ENCODE measurements around the gene E2F8. TPM values are rescaled to one million over a fixed set of nuclear protein-coding genes. Genes with fewer than 3 reads are reported as not detected.
"Not testable (repeated sequence)": the region's sequence is repeated elsewhere in the genome, so short reads cannot be mapped to it uniquely, and the experiment has no call there.

E2F8 gene
- total RNA-seq, 2 experiments from 2014 or later, result 32.9 to 46.9 TPM

DNA sequence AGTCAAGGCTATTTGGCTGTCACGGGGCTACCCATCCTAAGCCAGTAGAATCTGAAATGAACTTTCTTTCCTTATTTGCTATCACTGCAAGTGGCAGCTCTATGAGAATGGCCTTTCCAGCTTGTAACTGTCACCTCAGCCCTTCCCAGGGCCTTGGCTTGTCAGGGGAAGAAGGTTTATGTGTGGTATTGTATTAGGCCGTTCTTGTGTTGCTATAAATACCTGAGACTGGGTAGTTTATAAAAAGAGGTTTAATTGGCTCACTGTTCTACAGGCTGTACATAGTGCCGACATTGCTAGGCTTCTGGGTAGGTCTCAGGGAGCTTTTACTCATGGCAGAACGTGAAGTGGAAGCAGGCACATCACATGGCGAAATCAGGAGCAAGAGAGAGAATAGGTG, 26.8 kb upstream of the E2F8 start:
- Mint-ChIP-seq H3K9me3 (ENCODE audit: low read depth) (no peaks in the 10 kb centered on the region), H3K4me3 (no peak overlapping the region), H3K4me1 (no peaks in the 10 kb centered on the region), H3K27ac (no peak overlapping the region), H3K36me3 (no peaks in the 10 kb centered on the region), H3K27me3 (peaks cover 47% of the 10 kb centered on the region)
- ATAC-seq, result no peak
- CTCF ChIA-PET, result no interaction called here
- DNase-seq, result no peak

DNA sequence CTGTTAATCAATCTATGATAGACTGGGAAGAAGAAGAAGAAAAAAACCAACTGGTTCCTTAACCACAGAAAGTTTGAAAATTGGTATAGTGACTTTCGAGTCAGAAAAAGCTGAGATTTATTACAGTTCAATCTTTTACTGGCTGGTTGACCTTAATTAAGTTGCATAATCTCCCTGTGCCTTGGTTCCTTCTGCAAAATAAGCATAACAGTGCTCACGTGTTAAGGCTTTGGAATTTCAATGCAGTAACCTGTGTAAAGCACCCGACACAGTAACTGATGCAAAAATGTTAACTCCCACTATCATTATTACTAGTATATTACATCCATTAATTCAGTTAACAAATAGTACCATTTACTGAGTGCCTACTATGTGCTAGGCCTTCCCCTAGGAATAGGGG, 22.6 kb upstream of the E2F8 start:
- peaks cover 7% of the 10 kb centered on the region for H3K27me3 Mint-ChIP-seq
- H3K9me3 Mint-ChIP-seq (ENCODE audit: low read depth), result no peaks in the 10 kb centered on the region
- H3K36me3 Mint-ChIP-seq, result no peaks in the 10 kb centered on the region
- H3K4me1 Mint-ChIP-seq, result peaks cover 2% of the 10 kb centered on the region
- no peak for DNase-seq
- no peak overlapping the region for H3K4me3 Mint-ChIP-seq
- no peak for ATAC-seq
- CTCF ChIA-PET, result no interaction called here
- H3K27ac Mint-ChIP-seq, result no peak overlapping the region

DNA sequence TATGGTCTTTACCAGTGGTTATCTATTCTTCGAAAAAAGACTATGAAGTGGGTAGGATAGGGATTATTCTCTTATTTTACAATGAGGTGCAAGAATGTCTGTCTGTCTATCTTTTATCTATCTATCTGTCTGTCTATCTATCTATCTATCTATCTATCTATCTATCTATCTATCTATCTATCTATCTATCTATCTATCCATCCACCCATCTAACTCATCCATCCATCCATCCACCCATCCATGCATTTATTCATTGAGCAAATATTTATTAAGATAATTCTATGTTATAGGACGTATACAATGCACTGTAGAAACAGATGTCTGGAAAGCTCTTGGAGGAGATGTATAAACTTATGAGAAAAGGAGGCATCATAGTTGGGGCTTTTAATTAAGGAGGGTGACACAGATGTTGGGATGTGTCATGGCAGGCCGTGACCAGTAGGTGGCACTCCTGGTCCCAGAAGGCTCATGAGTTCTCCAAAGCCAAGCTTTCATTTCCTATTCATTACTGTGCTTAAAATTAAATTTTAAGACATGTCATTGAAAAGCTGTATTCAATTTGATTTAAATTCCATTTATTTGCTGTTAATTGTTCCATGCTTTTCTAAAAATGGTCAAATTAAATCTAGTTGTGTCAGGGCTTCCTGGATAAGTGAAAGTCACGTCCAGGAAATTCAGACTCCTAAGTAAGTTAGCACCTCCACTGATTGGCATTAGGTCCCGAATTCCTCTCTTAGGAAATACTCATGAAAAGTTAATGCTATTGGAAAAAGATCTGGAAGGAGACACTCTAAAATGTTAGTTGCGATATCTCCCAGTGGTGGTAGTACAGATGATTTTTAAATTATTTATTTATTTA, 19.0 kb upstream of the E2F8 start:
- CTCF ChIA-PET, result interaction anchor here (0.7 to 2.4 kb wide), 17 partner anchors 9 to 1414 kb away, joined by 3 to 16 read pairs (median 4); no protein-coding TSS in a partner anchor
- H3K4me3 Mint-ChIP-seq, result no peak overlapping the region
- peaks cover 5% of the 10 kb centered on the region for H3K27me3 Mint-ChIP-seq
- DNase-seq (peak; percentile 80), ATAC-seq (peak; percentile 71)
- H3K4me1 Mint-ChIP-seq, result peaks cover 2% of the 10 kb centered on the region
- no peaks in the 10 kb centered on the region for H3K36me3 Mint-ChIP-seq
- H3K27ac Mint-ChIP-seq, result no peak overlapping the region
- H3K9me3 Mint-ChIP-seq (ENCODE audit: low read depth), result no peaks in the 10 kb centered on the region

- CTCF ChIA-PET, result interaction anchor here (1.0 to 2.4 kb wide), 7 partner anchors 12 to 299 kb away, joined by 3 to 16 read pairs (median 5); no protein-coding TSS in a partner anchor
- DNase-seq (no peak), ATAC-seq (no peak)
- no peaks in the 10 kb centered on the region for H3K36me3 Mint-ChIP-seq
- no peak overlapping the region for H3K4me3 Mint-ChIP-seq
- no peaks in the 10 kb centered on the region for H3K9me3 Mint-ChIP-seq (ENCODE audit: low read depth)
- H3K27me3 Mint-ChIP-seq, result peaks cover 5% of the 10 kb centered on the region
- peaks cover 2% of the 10 kb centered on the region for H3K4me1 Mint-ChIP-seq
- H3K27ac Mint-ChIP-seq, result no peak overlapping the region
These were observed 18.0 kb upstream of the E2F8 start for GRCh38 chr11:19258641-19259230.

- H3K36me3 Mint-ChIP-seq; H3K9me3 Mint-ChIP-seq (ENCODE audit: low read depth); H3K4me1 Mint-ChIP-seq; H3K27ac Mint-ChIP-seq; H3K4me3 Mint-ChIP-seq; ATAC-seq; DNase-seq; CTCF ChIA-PET: not testable (repeated sequence)
- H3K27me3 Mint-ChIP-seq, result peaks cover 28% of the 10 kb centered on the region
These were observed 13.7 kb upstream of the E2F8 start for GRCh38 chr11:19254441-19254840.

DNA sequence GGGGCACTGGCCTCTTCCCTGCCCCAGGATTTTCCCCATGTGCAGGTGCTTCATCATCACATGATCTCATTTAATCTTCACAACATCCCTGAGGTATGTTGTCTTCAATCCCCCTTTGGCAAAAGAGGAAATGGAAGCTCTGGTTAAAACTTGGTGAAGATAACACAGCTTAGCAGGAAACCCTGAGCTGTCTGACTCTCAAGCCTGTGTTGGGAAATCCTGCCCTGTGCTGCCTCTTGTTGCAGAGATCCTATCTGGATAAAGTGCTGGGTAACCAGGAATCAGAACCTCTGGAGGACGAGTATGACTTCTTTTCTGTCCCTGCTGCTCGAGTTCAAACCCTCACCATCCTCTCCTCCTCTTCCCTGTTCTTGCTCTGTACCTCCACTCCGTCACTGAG, 13.1 kb upstream of the E2F8 start:
- DNase-seq (no peak), ATAC-seq (no peak)
- Mint-ChIP-seq H3K36me3 (no peaks in the 10 kb centered on the region), H3K4me1 (no peaks in the 10 kb centered on the region), H3K27me3 (peaks cover 34% of the 10 kb centered on the region), H3K27ac (no peak overlapping the region), H3K9me3 (ENCODE audit: low read depth) (peaks cover 2% of the 10 kb centered on the region), H3K4me3 (no peak overlapping the region)
- CTCF ChIA-PET, result no interaction called here

GRCh38 chr11:19253153-19253745, 12.5 kb upstream of the E2F8 start:
- peaks cover 40% of the 10 kb centered on the region for H3K27me3 Mint-ChIP-seq
- peaks cover 2% of the 10 kb centered on the region for H3K9me3 Mint-ChIP-seq (ENCODE audit: low read depth)
- ATAC-seq (no peak), DNase-seq (no peak)
- H3K36me3 Mint-ChIP-seq, result no peaks in the 10 kb centered on the region
- H3K4me1 Mint-ChIP-seq, result no peaks in the 10 kb centered on the region
- CTCF ChIA-PET, result interaction anchor here (2.4 kb wide), 1 partner anchor 182 kb away, joined by 9 read pairs; no protein-coding TSS in a partner anchor
- H3K4me3 Mint-ChIP-seq, result no peak overlapping the region
- no peak overlapping the region for H3K27ac Mint-ChIP-seq

- H3K4me3 Mint-ChIP-seq, result no peak overlapping the region
- DNase-seq (no peak), ATAC-seq (no peak)
- H3K9me3 Mint-ChIP-seq (ENCODE audit: low read depth), result peaks cover 2% of the 10 kb centered on the region
- peaks cover 3% of the 10 kb centered on the region for H3K36me3 Mint-ChIP-seq
- no peaks in the 10 kb centered on the region for H3K4me1 Mint-ChIP-seq
- CTCF ChIA-PET, result interaction anchor here (0.8 to 2.4 kb wide), 2 partner anchors 9 to 182 kb away, joined by 3 to 9 read pairs; no protein-coding TSS in a partner anchor
- no peak overlapping the region for H3K27ac Mint-ChIP-seq
- peaks cover 46% of the 10 kb centered on the region for H3K27me3 Mint-ChIP-seq
These were observed 11.8 kb upstream of the E2F8 start for GRCh38 chr11:19252394-19253152.

- ATAC-seq (no peak), DNase-seq (no peak)
- peaks cover 3% of the 10 kb centered on the region for H3K36me3 Mint-ChIP-seq
- H3K27me3 Mint-ChIP-seq, result peaks cover 44% of the 10 kb centered on the region
- H3K9me3 Mint-ChIP-seq (ENCODE audit: low read depth), result peaks cover 2% of the 10 kb centered on the region
- H3K4me1 Mint-ChIP-seq, result no peaks in the 10 kb centered on the region
- no peak overlapping the region for H3K4me3 Mint-ChIP-seq
- CTCF ChIA-PET, result interaction anchor here (1.3 to 2.4 kb wide), 2 partner anchors 8 to 181 kb away, joined by 3 to 9 read pairs; no protein-coding TSS in a partner anchor
- H3K27ac Mint-ChIP-seq, result no peak overlapping the region
These were observed 10.8 kb upstream of the E2F8 start for GRCh38 chr11:19251577-19251976.

DNA sequence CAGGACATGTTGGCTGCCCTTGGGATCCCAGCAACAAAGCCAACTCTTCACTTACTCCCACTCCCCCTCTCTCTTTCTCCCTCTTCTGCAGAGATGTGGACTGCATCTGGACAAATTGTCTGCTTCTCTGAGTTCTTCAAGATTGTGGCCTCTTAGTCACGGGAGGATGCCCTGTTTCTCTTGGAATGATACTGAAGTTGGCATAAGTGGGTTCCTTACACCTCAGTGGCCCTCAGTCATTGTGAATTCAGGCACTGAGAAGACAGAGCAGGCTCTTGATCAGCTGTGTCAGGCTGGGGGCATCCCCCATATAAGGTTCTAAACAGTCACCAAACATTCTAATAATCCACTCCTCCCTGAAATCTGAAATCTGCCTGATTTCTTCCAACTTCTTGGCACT, 6.1 kb upstream of the E2F8 start:
- H3K27ac Mint-ChIP-seq, result no peak overlapping the region
- no peak for DNase-seq
- ATAC-seq, result no peak
- H3K9me3 Mint-ChIP-seq (ENCODE audit: low read depth), result peaks cover 2% of the 10 kb centered on the region
- peaks cover 58% of the 10 kb centered on the region for H3K27me3 Mint-ChIP-seq
- CTCF ChIA-PET, result interaction anchor here (1.9 kb wide), 1 partner anchor 13 kb away, joined by 5 read pairs; no protein-coding TSS in a partner anchor
- H3K4me1 Mint-ChIP-seq, result peaks cover 17% of the 10 kb centered on the region
- H3K4me3 Mint-ChIP-seq, result no peak overlapping the region
- peaks cover 3% of the 10 kb centered on the region for H3K36me3 Mint-ChIP-seq

DNA sequence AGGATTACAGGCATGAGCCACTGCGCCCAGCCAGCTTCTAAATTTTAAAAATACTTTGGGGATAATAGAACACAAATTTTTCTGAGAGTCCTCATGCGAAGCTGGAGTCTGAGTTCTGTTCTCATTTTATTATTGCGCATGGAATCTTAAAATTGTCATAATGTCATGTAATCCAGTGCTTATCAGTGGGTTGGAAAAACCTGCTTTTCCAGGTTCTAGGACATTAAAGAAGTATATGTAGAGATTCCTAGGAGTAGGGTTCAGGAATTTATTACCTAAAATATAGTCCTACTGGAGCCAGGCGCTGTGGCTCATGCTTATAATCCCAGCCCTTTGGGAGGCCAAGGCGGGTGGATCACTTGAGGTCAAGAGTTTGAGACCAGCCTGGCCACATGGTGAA, 4.6 kb upstream of the E2F8 start:
- CTCF ChIA-PET, result no interaction called here
- Mint-ChIP-seq H3K27me3 (peaks cover 52% of the 10 kb centered on the region), H3K36me3 (peaks cover 4% of the 10 kb centered on the region), H3K27ac (no peak overlapping the region), H3K4me1 (peaks cover 17% of the 10 kb centered on the region), H3K9me3 (ENCODE audit: low read depth) (peaks cover 2% of the 10 kb centered on the region), H3K4me3 (no peak overlapping the region)
- ATAC-seq (no peak), DNase-seq (no peak)

GRCh38 chr11:19244621-19245020, 3.9 kb upstream of the E2F8 start:
- H3K9me3 Mint-ChIP-seq (ENCODE audit: low read depth), result peaks cover 2% of the 10 kb centered on the region
- CTCF ChIA-PET, result interaction anchor here (1.6 kb wide), 1 partner anchor 173 kb away, joined by 5 read pairs; no protein-coding TSS in a partner anchor
- H3K27me3 Mint-ChIP-seq, result peaks cover 46% of the 10 kb centered on the region
- no peak overlapping the region for H3K4me3 Mint-ChIP-seq
- peaks cover 6% of the 10 kb centered on the region for H3K36me3 Mint-ChIP-seq
- no peak for ATAC-seq
- DNase-seq, result no peak
- peaks cover 19% of the 10 kb centered on the region for H3K4me1 Mint-ChIP-seq
- H3K27ac Mint-ChIP-seq, result no peak overlapping the region

DNA sequence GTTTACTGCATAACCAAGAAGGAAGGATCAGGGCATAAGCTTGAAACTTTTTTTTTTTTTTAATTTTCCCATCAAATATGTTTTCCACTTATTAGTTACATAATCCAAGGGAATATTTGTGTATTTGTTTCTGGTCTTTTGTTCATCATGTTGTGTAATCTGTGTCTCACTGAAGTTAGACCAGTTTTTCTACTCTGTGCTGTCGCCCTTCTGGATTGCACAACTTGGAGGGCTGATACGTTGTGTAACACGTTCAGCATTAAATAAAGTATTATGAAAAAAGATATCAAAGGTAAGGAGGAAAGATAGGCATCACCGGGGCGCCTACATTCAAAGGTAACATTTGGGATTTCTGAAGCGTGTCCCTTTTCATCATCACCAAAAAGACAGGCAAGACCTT, 3.3 kb upstream of the E2F8 start:
- Mint-ChIP-seq H3K4me3 (no peak overlapping the region), H3K9me3 (ENCODE audit: low read depth) (peaks cover 1% of the 10 kb centered on the region), H3K27ac (no peak overlapping the region), H3K36me3 (peaks cover 10% of the 10 kb centered on the region), H3K27me3 (peaks cover 41% of the 10 kb centered on the region), H3K4me1 (peaks cover 22% of the 10 kb centered on the region)
- CTCF ChIA-PET, result interaction anchor here (1.0 to 1.6 kb wide), 2 partner anchors 8 to 173 kb away, joined by 3 to 5 read pairs; no protein-coding TSS in a partner anchor
- DNase-seq (no peak), ATAC-seq (no peak)
